Measurements from ENCODE around the gene NPTX1.

GRCh38 chr17:80523054-80523744 is 46.8 kb upstream of the NPTX1 start:
- TF ChIP-seq POLR2A (IDR thresholded peaks at IDR 0.05) (no peak), CTCF (IDR thresholded peaks at IDR 0.05) (no peak)
